IPS-NIHi11 (cell line): Measurements from ENCODE around the gene PCSK7.
"Not testable (repeated sequence)": the region's sequence is repeated elsewhere in the genome, so short reads cannot be mapped to it uniquely, and the experiment has no call there.

Experiments used
- DNase-seq: peaks from one replicate; pipeline ENCODE4 v3.0.0; 2012; ENCODE audit warnings: mixed read lengths, low spot score

The PCSK7 gene

GRCh38 chr11:117183724-117184349, 48.0 kb downstream of the PCSK7 start:
- no peak for DNase-seq

- DNase-seq: not testable (repeated sequence)
Measured at GRCh38 chr11:117183178-117183577, 48.7 kb downstream of the PCSK7 start.

GRCh38 chr11:117182551-117182935, 49.3 kb downstream of the PCSK7 start:
- no peak for DNase-seq

GRCh38 chr11:117181586-117182550, 50.0 kb downstream of the PCSK7 start:
- DNase-seq: no peak

- DNase-seq: peak; percentile 88
Measured at GRCh38 chr11:117180661-117181585, 51.0 kb downstream of the PCSK7 start.

GRCh38 chr11:117180020-117180419, 51.9 kb downstream of the PCSK7 start:
- DNase-seq: no peak

- no peak for DNase-seq
Measured at GRCh38 chr11:117179048-117179999, 52.5 kb downstream of the PCSK7 start.

GRCh38 chr11:117178210-117179034, 53.5 kb downstream of the PCSK7 start, which contains the start of gene SIDT2:
Gene SIDT2, plus strand, starts transcription at chr11:117178743. Its CDS starts 521 bp downstream, at chr11:117179264.
- peak; percentile 98 for DNase-seq

- no peak for DNase-seq
Measured at GRCh38 chr11:117177534-117178209, 54.2 kb downstream of the PCSK7 start.

GRCh38 chr11:117176186-117176585, 55.7 kb downstream of the PCSK7 start:
- no peak for DNase-seq

- no peak for DNase-seq
Measured at GRCh38 chr11:117175781-117176180, 56.1 kb downstream of the PCSK7 start.

GRCh38 chr11:117175104-117175503, 56.8 kb downstream of the PCSK7 start:
- no peak for DNase-seq

- no peak for DNase-seq
Measured at GRCh38 chr11:117172724-117173421, 59.0 kb downstream of the PCSK7 start.

GRCh38 chr11:117171404-117172061, 60.3 kb downstream of the PCSK7 start:
- no peak for DNase-seq

- no peak for DNase-seq
Measured at GRCh38 chr11:117171007-117171403, 60.9 kb downstream of the PCSK7 start.

GRCh38 chr11:117170210-117170609, 61.7 kb downstream of the PCSK7 start:
- no peak for DNase-seq

GRCh38 chr11:117169736-117170135, 62.1 kb downstream of the PCSK7 start:
- DNase-seq: no peak

GRCh38 chr11:117166491-117166890, 65.4 kb downstream of the PCSK7 start:
- no peak for DNase-seq
